ENCODE data around the gene ARF3. TPM values are rescaled to one million over a fixed set of nuclear protein-coding genes. Genes with fewer than 3 reads are reported as not detected.

ARF3 gene
- total and polyA plus RNA-seq, 7 donors = 7.4 to 27.0 (median 18.1) TPM

- Histone ChIP-seq H3K4me1 (peaks cover 34% of the 10 kb centered on the region), H3K4me3 (peak overlapping the region; percentile 65), H3K27me3 (ENCODE audit: insufficient read depth in 3 of 3, low read length in 2 of 3) (peaks cover 0 to 66% (median 0%) of the 10 kb centered on the region in 3 donors), H3K9me3 (no peaks in the 10 kb centered on the region), H3K27ac (no peak overlapping the region), H3K36me3 (ENCODE audit: insufficient read depth in 1 of 2, low read depth in 1 of 2) (peaks cover 5 to 29% of the 10 kb centered on the region in 2 donors)
- no peak for TF ChIP-seq CTCF (IDR thresholded peaks at IDR 0.05)
- DNase-seq (peak in 1 of 2 donors; percentile 41), ATAC-seq (peak; percentile 1 to 3 (median 2))
- 2 to 4% (median 2%) methylated on average over 36 to 48 of the region's 48 CpGs for WGBS, 3 donors
- intact Hi-C loops (cut with DNase I) = no loop called here
Measured at GRCh38 chr12:48998497-48999353, 41.4 kb upstream of the ARF3 start.

- peaks cover 0 to 63% (median 0%) of the 10 kb centered on the region in 3 donors for H3K27me3 ChIP-seq (ENCODE audit: insufficient read depth in 3 of 3, low read length in 2 of 3)
- peaks cover 34% of the 10 kb centered on the region for H3K4me1 ChIP-seq
- ATAC-seq = peak in 2 of 4 donors; percentile 23 to 25
- intact Hi-C loops (cut with DNase I) = no loop called here
- H3K4me3 ChIP-seq = peak overlapping the region; percentile 65
- 7 to 12% (median 10%) methylated on average over 38 to 57 of the region's 57 CpGs for WGBS, 3 donors
- H3K27ac ChIP-seq = no peak overlapping the region
- H3K36me3 ChIP-seq (ENCODE audit: insufficient read depth in 1 of 2, low read depth in 1 of 2) = peaks cover 3 to 21% of the 10 kb centered on the region in 2 donors
- no peak for TF ChIP-seq CTCF (IDR thresholded peaks at IDR 0.05)
- peak in 1 of 2 donors; percentile 48 for DNase-seq
- no peaks in the 10 kb centered on the region for H3K9me3 ChIP-seq
Measured at GRCh38 chr12:48997719-48998496, 40.6 kb upstream of the ARF3 start.

- Histone ChIP-seq H3K9me3 (no peaks in the 10 kb centered on the region), H3K27ac (no peak overlapping the region), H3K27me3 (ENCODE audit: insufficient read depth in 3 of 3, low read length in 2 of 3) (peaks cover 0 to 70% (median 0%) of the 10 kb centered on the region in 3 donors), H3K4me3 (peak overlapping the region; percentile 65), H3K36me3 (ENCODE audit: insufficient read depth in 1 of 2, low read depth in 1 of 2) (peaks cover 0 to 13% of the 10 kb centered on the region in 2 donors), H3K4me1 (peaks cover 34% of the 10 kb centered on the region)
- TF ChIP-seq CTCF (IDR thresholded peaks at IDR 0.05) = peak; percentile 58
- 10 to 24% (median 14%) methylated on average over 63 to 71 of the region's 71 CpGs for WGBS, 3 donors
- intact Hi-C loops (cut with DNase I) = no loop called here
- DNase-seq (peak; percentile 82 to 88), ATAC-seq (peak; percentile 30 to 57 (median 40))
Measured at GRCh38 chr12:48996794-48997718, 39.8 kb upstream of the ARF3 start.

Data from psoas muscle (tissue), 8 donors.